NCI-H510A treated with DMSO at 0.1 percent for 48 hours (cell line): ENCODE results near the gene XYLB.
"Not testable (repeated sequence)": the region's sequence is repeated elsewhere in the genome, so short reads cannot be mapped to it uniquely, and the experiment has no call there.

Source experiments
- DNase-seq: peaks from one replicate; lab custom pipeline; 2025; lab: John Stamatoyannopoulos, UW

The XYLB gene

GRCh38 chr3:38346587-38347410 lies at the start of gene XYLB:
XYLB (plus strand) TSS chr3:38346785; CDS start chr3:38346869, 84 bp downstream.
- peak; percentile 38 for DNase-seq

GRCh38 chr3:38297053-38297452 lies 49.5 kb upstream of the XYLB start:
- DNase-seq, result not testable (repeated sequence)

DNA sequence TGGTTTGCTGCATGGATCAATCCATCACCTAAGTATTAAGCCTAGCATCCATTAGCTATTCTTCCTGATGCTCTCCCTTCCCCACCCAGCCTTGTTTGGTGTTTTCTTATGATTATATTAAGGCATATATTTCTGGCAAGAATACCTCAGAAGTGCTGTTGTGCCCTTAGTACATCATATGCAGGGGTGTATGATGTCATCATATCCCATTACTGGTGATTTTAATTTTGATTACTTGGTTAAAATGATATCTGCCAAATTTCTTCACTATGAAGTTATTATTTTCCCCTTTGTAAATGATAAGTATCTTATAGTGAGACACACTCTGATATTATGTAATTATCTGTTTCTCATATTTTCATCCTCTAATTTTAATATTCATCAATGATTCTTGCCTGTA lies 49.0 kb upstream of the XYLB start:
- no peak for DNase-seq

- DNase-seq, result peak; percentile 13
Observed at GRCh38 chr3:38297947-38298711, 48.5 kb upstream of the XYLB start.

DNA sequence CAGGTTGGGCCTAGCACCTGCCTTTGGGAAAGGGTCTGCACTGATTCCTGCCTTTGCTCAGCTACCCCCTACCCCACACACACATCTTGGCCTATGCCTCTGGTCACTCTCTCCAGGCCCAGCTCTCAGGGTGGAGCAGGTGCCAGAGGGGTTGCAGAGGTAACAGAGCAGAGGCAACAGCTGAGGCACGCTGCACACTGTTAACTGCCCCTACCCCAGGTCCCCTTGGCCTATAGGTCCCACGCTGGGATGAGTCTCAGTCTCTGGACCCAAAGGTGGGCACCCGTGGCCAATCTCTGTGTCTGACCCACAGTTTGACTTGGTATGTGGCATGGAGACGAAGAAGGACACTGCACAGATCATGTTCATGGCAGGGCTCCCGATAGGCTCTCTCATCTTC lies 39.6 kb upstream of the XYLB start:
- DNase-seq, result no peak

DNA sequence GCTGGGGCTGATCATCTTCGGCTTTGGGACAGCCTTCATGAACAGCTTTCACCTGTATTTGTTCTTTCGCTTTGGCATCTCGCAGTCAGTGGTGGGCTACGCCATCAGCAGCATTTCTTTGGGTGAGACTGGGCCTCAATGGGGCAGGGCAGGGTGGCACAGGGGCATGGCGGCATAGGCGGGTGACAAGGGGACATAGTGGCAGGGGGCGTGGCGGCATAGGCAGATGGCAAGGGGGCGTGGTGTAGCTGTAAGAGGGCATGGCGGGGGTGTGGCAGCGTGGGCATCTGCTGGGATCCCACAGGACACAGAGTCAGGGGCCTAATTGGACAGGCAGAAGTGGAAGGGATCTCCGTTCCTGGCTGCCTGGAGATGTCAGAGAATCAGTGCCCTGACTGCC lies 39.0 kb upstream of the XYLB start:
- DNase-seq, result no peak

- DNase-seq, result no peak
Observed at GRCh38 chr3:38308456-38308855, 38.1 kb upstream of the XYLB start.

DNA sequence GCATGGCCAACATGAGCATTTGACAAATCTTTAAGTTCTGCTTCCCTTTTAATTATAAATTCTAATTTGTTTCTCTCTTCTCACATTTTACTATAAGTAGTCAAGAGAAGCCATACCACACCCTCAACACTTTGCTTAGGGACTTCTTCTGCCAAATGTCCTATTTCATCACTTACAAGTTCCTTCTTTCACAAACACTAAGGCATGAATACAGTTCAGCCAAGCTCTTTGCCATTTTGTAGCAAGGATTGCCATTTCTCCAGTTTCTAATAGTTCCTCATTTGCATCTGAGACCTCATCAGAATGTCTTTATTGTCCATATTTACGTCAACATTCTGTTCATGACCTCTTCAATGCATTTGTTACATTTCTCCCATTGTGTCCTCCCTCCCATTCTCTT lies 35.1 kb upstream of the XYLB start:
- no peak for DNase-seq

DNA sequence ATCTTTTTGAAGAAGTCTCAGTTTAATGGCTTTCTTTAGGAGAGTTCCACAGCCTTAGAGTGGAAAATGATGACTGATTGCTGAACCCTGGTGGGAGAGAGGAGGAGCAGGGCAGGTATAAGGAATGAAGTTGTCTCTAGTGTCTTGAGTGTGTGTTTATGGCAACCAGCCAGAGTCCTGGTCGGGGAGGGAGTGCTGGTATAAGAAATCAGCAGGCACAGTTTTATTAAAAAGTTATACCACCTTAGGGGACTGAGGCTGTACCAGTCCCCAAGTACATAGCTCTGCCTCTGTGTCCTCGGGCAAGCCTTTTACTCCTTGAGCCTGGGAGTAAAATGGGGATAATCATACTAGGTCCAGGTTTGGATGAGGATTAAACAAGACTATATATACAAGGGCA lies 34.6 kb upstream of the XYLB start:
- DNase-seq, result no peak

DNA sequence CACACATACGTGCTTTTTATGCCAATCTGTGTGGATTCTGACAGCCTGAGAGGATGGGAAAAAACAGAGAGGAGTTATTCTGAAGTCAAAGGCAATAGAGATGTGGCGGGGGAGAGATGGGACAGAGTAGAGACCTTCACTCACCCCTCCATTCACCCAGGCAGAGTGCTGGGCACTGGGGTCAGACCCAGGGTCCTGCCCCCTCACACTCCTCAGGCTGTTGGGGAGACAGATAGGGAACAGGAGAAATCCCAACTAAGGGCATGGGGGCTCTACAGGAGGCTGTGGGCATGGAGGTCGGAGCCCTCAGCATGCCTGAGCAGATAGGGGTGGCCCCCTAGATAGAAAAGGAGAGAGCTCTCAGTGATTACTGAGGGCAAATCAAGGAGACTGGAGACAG lies 34.2 kb upstream of the XYLB start:
- no peak for DNase-seq

DNA sequence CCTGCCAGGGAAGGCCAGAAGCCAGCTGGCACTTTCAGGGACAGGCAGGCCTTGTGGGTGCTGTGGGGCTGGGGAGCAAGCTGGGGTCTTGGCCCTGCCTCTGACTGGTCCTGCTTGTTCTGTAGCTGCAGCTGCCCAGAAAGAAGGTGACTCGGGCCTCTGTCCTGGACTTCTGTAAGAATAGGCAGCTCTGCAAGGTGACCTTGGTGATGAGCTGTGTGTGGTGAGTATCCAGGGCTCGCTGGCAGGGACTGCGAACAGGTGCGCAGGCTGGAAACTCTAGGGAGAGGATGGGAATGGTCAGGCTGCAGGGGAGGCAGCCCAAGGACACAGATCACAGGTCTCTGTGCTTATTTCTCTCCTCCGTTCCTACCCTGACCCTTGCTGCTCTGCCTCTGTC lies 33.3 kb upstream of the XYLB start:
- no peak for DNase-seq

- DNase-seq, result no peak
Observed at GRCh38 chr3:38313695-38314094, 32.9 kb upstream of the XYLB start.

DNA sequence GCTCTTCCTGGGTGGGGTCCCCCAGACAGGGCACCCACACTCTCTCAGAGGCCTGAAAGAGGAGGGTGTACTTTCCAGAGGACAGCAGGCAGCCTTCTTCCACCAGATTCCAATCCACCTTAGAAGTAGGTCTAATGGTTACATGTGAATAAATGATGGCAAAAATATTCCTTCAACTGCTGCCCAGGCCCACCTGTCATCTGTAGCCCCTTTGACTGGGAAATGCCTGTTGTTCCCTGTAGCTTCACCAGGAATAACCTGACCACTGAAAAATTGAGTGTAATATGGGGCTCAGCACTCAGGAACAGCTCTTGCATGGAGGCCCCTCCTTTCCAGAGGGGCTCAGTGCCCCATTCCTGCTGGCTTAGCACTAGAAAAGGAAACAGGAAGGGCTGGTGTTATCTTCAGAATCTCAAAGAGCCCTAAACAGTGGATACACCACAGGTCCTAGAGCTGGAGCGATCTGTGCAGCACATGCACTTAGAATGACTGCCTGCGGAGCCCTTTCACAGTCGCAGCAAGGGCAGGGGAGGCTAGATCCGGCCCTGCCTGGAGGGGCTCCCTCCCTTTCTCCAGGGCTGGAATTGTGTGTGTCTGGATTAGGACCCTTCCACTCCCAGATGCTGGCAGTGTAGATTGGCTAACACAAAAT lies 32.3 kb upstream of the XYLB start:
- DNase-seq, result no peak

DNA sequence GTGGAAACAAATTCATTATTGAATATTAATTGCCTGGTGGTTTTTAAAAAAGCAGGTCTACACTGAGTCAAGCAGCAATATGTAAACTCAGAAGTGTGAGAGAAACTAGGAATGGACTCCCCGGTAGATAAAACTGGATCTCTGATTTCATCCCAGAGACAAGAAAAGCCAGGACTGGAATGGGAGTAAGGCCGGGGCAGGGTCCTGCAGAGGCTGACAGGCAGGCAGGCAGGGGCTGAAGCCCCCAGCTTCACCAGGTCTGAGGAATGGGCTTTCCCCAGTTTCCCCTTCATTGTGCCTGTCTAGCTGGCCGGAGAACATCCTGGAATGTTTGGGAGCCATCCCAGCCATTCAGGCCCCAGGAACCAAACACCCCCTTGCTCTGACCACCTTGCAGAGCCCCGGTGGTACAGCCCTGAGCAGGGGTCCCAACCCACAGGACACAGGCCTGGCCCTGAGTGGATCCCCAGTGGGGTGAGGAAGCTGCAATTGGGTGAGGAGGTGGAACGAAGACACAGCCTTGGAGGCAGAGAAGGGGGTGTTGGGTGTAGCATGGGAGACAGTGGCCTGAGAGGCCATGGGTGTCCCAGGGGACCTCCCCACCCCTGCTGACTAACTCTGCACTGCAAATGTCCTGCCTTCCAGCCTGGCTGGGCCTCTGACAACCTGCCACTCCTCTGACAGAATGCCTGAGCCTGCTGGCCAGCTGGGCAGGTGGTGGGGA lies 31.7 kb upstream of the XYLB start:
- DNase-seq, result no peak

DNA sequence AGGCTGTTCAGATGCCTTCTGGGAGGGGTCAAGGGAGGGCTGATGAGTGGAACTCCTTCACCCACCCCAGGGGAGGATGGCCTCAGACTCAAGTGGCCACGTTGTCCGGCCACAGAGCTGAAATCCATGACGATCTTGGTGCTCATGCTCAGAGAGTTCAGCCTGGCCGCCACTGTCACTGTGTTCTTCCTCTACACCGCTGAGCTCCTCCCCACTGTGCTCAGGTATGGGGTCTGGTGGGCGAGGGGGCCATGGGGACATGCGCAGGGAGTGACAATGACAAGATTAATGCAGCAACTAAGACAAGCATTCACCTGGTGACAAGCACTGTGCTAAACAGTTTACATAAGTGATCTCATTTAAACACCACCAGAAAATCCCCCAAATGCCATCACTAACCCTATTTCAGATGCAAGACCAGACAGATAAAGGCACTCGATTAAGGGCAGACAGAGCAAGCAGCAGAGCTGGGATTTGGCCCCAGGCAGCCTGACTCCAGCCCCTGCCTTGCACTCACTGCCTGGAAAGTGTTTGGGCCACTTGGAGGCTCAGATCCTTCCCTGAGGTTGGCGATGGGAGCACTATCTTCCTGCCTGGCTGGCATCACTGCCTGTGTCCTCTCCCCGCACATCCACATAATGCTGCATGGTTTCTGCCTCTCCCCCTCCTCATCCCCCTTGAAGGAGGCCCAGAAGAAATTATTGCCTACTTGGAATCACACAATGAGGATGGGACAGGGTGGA lies 30.9 kb upstream of the XYLB start:
- DNase-seq, result no peak

DNA sequence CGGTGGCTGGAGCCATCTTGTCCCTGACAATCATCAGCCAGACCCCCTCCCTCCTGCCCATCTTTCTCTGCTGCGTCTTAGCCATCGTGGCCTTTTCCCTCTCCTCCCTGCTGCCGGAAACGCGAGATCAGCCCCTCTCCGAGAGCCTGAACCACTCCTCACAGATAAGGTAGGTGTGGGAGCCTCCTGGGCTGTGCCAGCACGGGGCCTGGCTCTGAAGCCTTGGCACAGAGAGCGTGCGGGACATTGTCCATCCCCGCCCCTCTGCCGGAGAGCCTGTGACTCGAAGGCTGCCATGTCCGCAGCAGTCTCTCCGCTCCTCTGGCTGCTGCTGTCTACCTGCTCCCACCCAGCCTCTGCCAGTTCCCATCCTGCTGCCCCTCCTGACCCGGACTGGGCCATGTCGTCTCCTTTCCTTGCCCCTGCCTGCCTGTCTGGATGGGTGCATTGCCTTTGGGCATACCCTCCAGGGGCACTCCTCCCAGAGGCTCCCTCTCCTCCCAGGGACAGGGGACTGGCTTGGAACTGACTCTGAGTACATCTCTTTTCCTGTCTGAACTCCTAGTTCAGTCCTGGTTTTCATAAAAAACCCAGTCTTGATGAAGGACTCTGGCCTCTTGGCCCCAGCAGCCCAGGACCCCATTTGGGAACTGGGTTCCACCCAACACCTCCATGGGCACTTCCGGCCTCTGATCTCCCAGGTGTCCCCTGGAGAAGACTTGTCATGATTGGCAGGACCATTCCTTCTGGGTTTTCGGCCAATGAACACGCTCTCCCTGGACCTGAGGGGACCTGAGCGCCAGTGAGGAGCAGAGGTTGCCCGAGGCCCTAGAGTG lies 30.0 kb upstream of the XYLB start:
- no peak for DNase-seq

GRCh38 chr3:38317192-38317759 lies 29.3 kb upstream of the XYLB start:
- no peak for DNase-seq

GRCh38 chr3:38318766-38319671 lies 27.6 kb upstream of the XYLB start:
- DNase-seq, result no peak

DNA sequence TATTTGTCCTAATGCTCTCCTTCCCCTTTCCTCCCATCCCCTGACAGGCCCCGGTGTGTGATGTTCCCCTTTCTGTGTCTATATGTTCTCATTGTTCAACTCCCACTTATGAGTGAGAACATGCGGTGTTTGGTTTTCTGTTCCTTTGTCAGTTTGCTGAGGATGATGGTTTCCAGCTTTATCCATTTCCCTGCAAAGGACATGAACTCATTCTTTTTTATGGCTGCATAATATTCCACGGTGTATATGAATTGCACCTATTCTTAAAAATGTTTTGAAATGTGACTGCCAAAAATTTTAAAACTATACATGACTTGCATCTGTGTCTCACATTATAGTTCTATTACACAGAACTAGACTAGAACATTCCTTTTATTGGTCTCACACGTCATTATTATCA lies 25.9 kb upstream of the XYLB start:
- not testable (repeated sequence) for DNase-seq
